Measurements from ENCODE around the gene CDYL.

Gene CDYL

GRCh38 chr6:4916954-4917561, 140.9 kb downstream of the CDYL start:
- Histone ChIP-seq H3K9me3 (ENCODE audit: control insufficient read depth, insufficient read depth, low read length) (no peaks in the 10 kb centered on the region), H3K4me1 (ENCODE audit: insufficient read depth, low read length) (peaks cover 18% of the 10 kb centered on the region), H3K9ac (ENCODE audit: low read depth, low read length) (no peak overlapping the region), H3K36me3 (ENCODE audit: insufficient read depth, low read length) (peaks cover 6% of the 10 kb centered on the region; the same call in 1 of the 2 replicates)

DNA sequence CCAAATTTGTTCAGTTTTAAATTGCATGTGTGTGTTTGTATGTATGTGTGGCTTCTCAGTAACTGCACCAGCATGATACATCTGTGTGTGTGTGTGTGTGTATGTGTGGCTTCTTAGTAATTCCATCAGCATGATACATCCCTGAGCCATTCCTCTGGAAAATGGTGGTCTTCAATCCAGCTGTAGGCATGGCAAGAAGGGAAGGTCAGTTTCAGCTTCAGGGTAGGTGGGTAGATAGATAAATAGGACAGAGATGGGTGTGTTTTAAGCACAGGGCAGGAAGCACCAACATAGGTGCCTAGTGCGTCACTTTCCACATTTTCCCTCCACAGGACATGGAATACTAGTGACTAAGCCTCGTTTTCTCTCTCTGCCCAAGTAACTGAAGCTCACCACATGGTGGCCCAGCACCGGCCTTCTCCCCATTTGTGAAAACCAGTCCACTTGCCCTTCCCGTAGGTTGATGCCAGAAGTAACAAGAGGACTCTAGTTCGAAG, 144.8 kb downstream of the CDYL start:
- Histone ChIP-seq H3K9ac (ENCODE audit: low read depth, low read length) (no peak overlapping the region), H3K9me3 (ENCODE audit: control insufficient read depth, insufficient read depth, low read length) (no peaks in the 10 kb centered on the region), H3K36me3 (ENCODE audit: insufficient read depth, low read length) (peaks cover 3% of the 10 kb centered on the region; the same call in 1 of the 2 replicates), H3K4me1 (ENCODE audit: insufficient read depth, low read length) (peaks cover 14% of the 10 kb centered on the region)

GRCh38 chr6:4922488-4923037, 146.4 kb downstream of the CDYL start:
- Histone ChIP-seq H3K4me1 (ENCODE audit: insufficient read depth, low read length) (peaks cover 18% of the 10 kb centered on the region), H3K9me3 (ENCODE audit: control insufficient read depth, insufficient read depth, low read length) (no peaks in the 10 kb centered on the region), H3K36me3 (ENCODE audit: insufficient read depth, low read length) (no peaks in the 10 kb centered on the region; the same call in 1 of the 2 replicates), H3K9ac (ENCODE audit: low read depth, low read length) (no peak overlapping the region)

DNA sequence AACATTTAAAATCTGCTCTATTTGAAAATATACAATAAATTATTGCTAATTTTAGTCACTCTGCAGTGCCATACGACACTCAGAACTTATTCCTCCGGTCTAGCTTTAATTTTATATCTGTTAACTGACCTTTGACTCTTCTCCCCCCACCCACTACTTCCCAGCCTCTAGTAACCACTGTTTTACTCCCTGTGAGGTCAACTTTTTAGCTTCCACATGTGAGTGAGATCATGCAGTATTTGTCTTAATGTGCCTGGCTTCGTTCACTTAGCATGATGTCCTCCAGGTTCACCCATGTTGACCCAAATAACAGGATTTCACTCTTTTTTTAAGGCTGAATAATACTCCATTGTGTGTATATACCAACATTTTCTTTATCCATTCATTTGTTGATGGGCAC, 146.9 kb downstream of the CDYL start:
- no peak overlapping the region for H3K9ac ChIP-seq (ENCODE audit: low read depth, low read length)
- H3K4me1 ChIP-seq (ENCODE audit: insufficient read depth, low read length): peaks cover 18% of the 10 kb centered on the region
- H3K9me3 ChIP-seq (ENCODE audit: control insufficient read depth, insufficient read depth, low read length): no peaks in the 10 kb centered on the region
- no peaks in the 10 kb centered on the region; the same call in 1 of the 2 replicates for H3K36me3 ChIP-seq (ENCODE audit: insufficient read depth, low read length)

DNA sequence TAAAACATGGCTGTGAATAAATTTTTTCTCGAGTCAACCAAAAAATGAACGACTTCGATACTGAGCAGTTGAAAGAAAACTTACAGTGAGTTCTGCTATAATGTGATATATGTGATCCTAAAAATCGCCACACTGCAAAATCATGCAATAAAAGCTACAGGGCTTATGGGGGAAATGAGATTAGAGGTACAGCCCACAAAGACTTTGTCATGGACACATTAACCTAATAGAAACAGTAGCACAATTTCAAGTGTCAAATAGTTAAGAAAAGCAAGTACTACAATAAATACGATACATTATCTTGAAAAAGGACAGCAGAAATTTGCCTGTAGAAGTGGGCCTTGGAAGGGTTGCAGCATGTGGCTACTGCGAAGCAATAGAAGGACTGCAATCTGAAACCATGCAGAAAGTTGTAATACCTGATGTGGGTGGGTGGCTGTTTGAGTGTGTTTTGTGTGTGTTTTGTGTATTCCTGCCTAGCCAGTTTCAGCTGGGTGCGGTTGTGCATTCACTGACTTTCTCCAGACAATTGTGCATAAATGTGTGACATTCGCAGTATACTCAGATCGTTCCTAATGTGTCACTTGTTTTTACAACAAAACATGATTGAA, 148.6 kb downstream of the CDYL start:
- Histone ChIP-seq H3K4me1 (ENCODE audit: insufficient read depth, low read length) (peaks cover 21% of the 10 kb centered on the region), H3K36me3 (ENCODE audit: insufficient read depth, low read length) (no peaks in the 10 kb centered on the region; the same call in 1 of the 2 replicates), H3K9ac (ENCODE audit: low read depth, low read length) (no peak overlapping the region), H3K9me3 (ENCODE audit: control insufficient read depth, insufficient read depth, low read length) (no peaks in the 10 kb centered on the region)

GRCh38 chr6:4925580-4925979, 149.4 kb downstream of the CDYL start:
- Histone ChIP-seq H3K9ac (ENCODE audit: low read depth, low read length) (no peak overlapping the region), H3K9me3 (ENCODE audit: control insufficient read depth, insufficient read depth, low read length) (no peaks in the 10 kb centered on the region)

DNA sequence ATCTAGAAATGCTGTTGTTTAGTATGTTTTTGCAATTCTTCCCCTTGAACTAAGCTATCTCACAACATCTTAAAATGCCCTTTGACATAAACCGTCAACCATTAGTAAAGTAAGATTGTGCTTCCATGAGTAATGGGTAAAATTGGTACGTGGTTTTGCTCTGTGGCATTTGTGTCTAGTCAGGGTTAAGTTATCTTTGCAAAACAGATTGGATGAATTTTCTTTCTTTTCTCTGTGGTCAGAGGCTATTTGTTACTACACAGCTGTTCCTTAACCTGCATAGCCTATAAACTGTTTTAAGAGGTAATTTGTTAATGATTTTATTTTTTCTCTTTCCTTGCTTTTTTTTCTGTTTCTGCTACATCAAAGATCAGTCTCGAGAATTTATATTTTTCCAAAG, 152.2 kb downstream of the CDYL start:
- Histone ChIP-seq H3K4me1 (ENCODE audit: insufficient read depth, low read length) (peaks cover 48% of the 10 kb centered on the region), H3K9me3 (ENCODE audit: control insufficient read depth, insufficient read depth, low read length) (no peaks in the 10 kb centered on the region), H3K9ac (ENCODE audit: low read depth, low read length) (no peak overlapping the region), H3K36me3 (ENCODE audit: insufficient read depth, low read length) (peaks cover 8% of the 10 kb centered on the region; the same call in 1 of the 2 replicates)

More at GRCh38 chr6:4925580-4925979, 149.4 kb downstream of the CDYL start:
- Histone ChIP-seq H3K4me1 (ENCODE audit: insufficient read depth, low read length) (peaks cover 28% of the 10 kb centered on the region), H3K36me3 (ENCODE audit: insufficient read depth, low read length) (no peaks in the 10 kb centered on the region; the same call in 1 of the 2 replicates)

GRCh38 chr6:4929097-4929718, 153.0 kb downstream of the CDYL start:
- peaks cover 48% of the 10 kb centered on the region for H3K4me1 ChIP-seq (ENCODE audit: insufficient read depth, low read length)
- no peak overlapping the region for H3K9ac ChIP-seq (ENCODE audit: low read depth, low read length)
- no peaks in the 10 kb centered on the region for H3K9me3 ChIP-seq (ENCODE audit: control insufficient read depth, insufficient read depth, low read length)
- peaks cover 8% of the 10 kb centered on the region; the same call in 1 of the 2 replicates for H3K36me3 ChIP-seq (ENCODE audit: insufficient read depth, low read length)

- peaks cover 8% of the 10 kb centered on the region; the same call in 1 of the 2 replicates for H3K36me3 ChIP-seq (ENCODE audit: insufficient read depth, low read length)
- no peak overlapping the region for H3K9ac ChIP-seq (ENCODE audit: low read depth, low read length)
- no peaks in the 10 kb centered on the region for H3K9me3 ChIP-seq (ENCODE audit: control insufficient read depth, insufficient read depth, low read length)
- peaks cover 42% of the 10 kb centered on the region for H3K4me1 ChIP-seq (ENCODE audit: insufficient read depth, low read length)
These were observed 154.0 kb downstream of the CDYL start for GRCh38 chr6:4930025-4930691.

GRCh38 chr6:4931530-4932227, 155.5 kb downstream of the CDYL start:
- peaks cover 40% of the 10 kb centered on the region for H3K4me1 ChIP-seq (ENCODE audit: insufficient read depth, low read length)
- no peak overlapping the region for H3K9ac ChIP-seq (ENCODE audit: low read depth, low read length)
- H3K36me3 ChIP-seq (ENCODE audit: insufficient read depth, low read length): peaks cover 8% of the 10 kb centered on the region; the same call in 1 of the 2 replicates
- no peaks in the 10 kb centered on the region for H3K9me3 ChIP-seq (ENCODE audit: control insufficient read depth, insufficient read depth, low read length)

DNA sequence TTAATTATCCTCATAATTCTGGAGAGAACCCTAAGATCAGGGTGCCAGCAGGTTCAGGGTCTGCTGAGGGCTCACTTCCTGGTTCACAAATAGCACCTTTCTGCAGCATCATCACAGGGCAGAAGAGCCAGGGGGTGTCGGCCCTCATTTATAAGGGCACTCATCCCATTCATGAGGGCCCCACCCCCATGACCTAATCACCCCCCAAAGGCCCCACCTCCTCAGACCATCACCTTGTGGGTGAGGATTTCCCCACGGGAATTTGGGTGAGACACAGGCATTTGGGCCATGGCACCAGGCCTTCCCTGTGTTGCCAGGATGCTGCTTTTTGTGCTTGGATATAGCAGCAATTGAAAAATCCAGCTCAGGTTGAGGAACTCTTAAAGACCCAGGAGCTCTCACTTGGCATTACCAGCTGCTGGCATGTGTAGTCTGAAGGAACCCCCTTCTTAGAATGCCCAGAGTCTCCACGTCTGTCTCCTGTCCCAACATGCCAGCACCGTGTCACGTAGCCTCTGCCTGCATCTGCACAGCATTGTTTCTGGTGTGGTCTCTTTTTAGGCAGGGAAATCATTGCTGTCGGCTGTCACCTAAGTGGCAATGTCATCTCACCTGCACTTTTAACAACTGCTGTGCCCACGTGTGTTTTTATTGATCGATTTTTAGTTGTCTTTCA, 156.2 kb downstream of the CDYL start:
- Histone ChIP-seq H3K9me3 (ENCODE audit: control insufficient read depth, insufficient read depth, low read length) (no peaks in the 10 kb centered on the region), H3K36me3 (ENCODE audit: insufficient read depth, low read length) (peaks cover 8% of the 10 kb centered on the region; the same call in 1 of the 2 replicates), H3K9ac (ENCODE audit: low read depth, low read length) (no peak overlapping the region), H3K4me1 (ENCODE audit: insufficient read depth, low read length) (peaks cover 40% of the 10 kb centered on the region)

DNA sequence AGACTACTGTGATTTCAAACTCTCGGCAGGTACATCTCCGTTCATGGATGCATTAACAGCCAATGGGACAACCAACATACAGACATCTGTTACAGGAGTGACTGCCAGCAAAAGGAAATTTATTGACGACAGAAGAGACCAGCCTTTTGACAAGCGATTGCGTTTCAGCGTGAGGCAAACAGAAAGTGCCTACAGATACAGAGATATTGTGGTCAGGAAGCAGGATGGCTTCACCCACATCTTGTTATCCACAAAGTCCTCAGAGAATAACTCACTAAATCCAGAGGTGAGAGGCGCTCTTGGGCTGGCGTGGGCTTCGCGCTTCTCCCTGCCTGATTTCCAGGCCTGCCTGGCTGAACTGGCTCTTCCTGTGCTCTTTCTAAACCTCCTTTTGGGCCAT, 159.3 kb downstream of the CDYL start:
- Histone ChIP-seq H3K9me3 (ENCODE audit: control insufficient read depth, insufficient read depth, low read length) (no peaks in the 10 kb centered on the region), H3K9ac (ENCODE audit: low read depth, low read length) (no peak overlapping the region), H3K4me1 (ENCODE audit: insufficient read depth, low read length) (peaks cover 30% of the 10 kb centered on the region), H3K36me3 (ENCODE audit: insufficient read depth, low read length) (peaks cover 10% of the 10 kb centered on the region)

DNA sequence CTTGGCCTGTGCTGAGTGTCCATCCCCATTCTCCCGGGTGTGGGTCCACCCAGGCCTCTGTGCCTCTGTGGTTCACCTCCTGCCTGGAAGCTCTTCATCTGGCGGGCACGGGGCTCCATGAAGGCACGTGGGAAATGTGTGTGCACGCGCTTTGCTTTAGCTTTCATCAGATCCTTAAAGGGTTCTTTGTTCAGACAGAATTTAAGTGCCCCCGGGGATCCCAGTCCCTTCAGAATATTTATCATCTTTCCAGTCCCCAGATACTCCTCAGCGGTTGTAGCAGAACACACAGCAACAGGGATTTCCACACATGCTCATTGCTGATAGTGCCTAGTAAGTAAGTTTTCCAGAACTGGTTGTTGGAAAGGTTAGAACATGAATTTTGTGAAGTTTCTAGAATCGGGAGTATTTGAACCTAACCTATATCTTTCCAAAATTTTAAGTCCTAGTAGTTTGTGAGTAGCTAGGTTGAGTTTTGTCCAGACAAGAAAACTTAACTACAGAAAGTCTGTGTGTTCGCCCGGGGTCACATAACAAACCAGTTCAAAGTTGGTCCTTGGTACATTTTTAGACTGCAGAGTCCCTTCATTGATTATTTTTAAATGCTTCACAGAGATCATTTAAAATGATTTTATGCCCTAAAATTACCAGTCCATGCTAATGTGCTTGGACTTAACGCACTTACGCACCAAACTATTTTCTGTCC, 159.9 kb downstream of the CDYL start:
- Histone ChIP-seq H3K36me3 (ENCODE audit: insufficient read depth, low read length) (peaks cover 9% of the 10 kb centered on the region), H3K9ac (ENCODE audit: low read depth, low read length) (no peak overlapping the region), H3K4me1 (ENCODE audit: insufficient read depth, low read length) (peaks cover 26% of the 10 kb centered on the region), H3K9me3 (ENCODE audit: control insufficient read depth, insufficient read depth, low read length) (no peaks in the 10 kb centered on the region)
